Pericardium fibroblast (primary cell): ENCODE data around the gene DDX28. TPM values are rescaled to one million over a fixed set of nuclear protein-coding genes. Genes with fewer than 3 reads are reported as not detected.

Source experiments
- total RNA-seq: library from RNA; depleted of rRNA; stranded (reverse); fragments of >200 nt; gene quantifications from 2 replicates; pipeline ENCODE4 v1.2.3, GENCODE V29; 2015

DDX28 gene
- 3.3 and 6.6 TPM in 2 replicates for total RNA-seq

GRCh38 chr16:68022728-68023537 lies at the start of gene DDX28, which contains the start of gene DUS2:
DDX28 (minus strand) TSS chr16:68023232; CDS start chr16:68023202, 30 bp downstream.
DUS2 (plus strand) TSS chr16:68023284; CDS start chr16:68038024, 14,740 bp downstream.

GRCh38 chr16:68015681-68016080 lies 7.4 kb downstream of the DDX28 start, which contains the start of gene DPEP2NB:
DPEP2NB (minus strand) TSS chr16:68015911; CDS start chr16:68015770, 141 bp downstream.

GRCh38 chr16:67998779-67999688 lies 24.0 kb downstream of the DDX28 start, which contains the start of gene DPEP2:
DPEP2 (minus strand) TSS chr16:67999484; CDS start chr16:67993212, 6,272 bp downstream.

GRCh38 chr16:67979955-67980678 lies 42.9 kb downstream of the DDX28 start, which contains the start of gene DPEP3:
DPEP3 (minus strand) TSS chr16:67980499; CDS start chr16:67980380, 119 bp downstream.

Other genes starting within 250 kb of the DDX28 start
- 5.0 and 5.2 TPM in 2 replicates for gene RANBP10, start 216.7 kb downstream of the DDX28 start, total RNA-seq
- gene TSNAXIP1, start 216.3 kb downstream of the DDX28 start, total RNA-seq, result 0.26 and 0.58 TPM in 2 replicates
- 39.7 and 52.5 TPM in 2 replicates for gene THAP11, start 180.9 kb downstream of the DDX28 start, total RNA-seq
- gene NUTF2, start 176.3 kb downstream of the DDX28 start, total RNA-seq, result 193 and 272 TPM in 2 replicates
- gene CENPT, start 175.5 kb downstream of the DDX28 start, total RNA-seq, result 32.6 and 32.7 TPM in 2 replicates
- 37.6 TPM in 2 replicates for gene EDC4, start 150.2 kb downstream of the DDX28 start, total RNA-seq
- 0.47 and 0.77 TPM in 2 replicates for gene NRN1L, start 138.3 kb downstream of the DDX28 start, total RNA-seq
- 13.1 and 15.5 TPM in 2 replicates for gene PSKH1, start 130.0 kb downstream of the DDX28 start, total RNA-seq
- gene CTRL, start 91.4 kb downstream of the DDX28 start, total RNA-seq, result 0.34 TPM in 1 of 2 replicates, not detected in the other
- 28.0 and 38.6 TPM in 2 replicates for gene PSMB10, start 86.4 kb downstream of the DDX28 start, total RNA-seq
- 7.1 and 10.5 TPM in 2 replicates for gene LCAT, start 79.1 kb downstream of the DDX28 start, total RNA-seq
- gene SLC12A4, start 54.6 kb downstream of the DDX28 start, total RNA-seq, result 29.1 and 50.4 TPM in 2 replicates
- gene DPEP3, start 42.7 kb downstream of the DDX28 start, total RNA-seq, result not detected in 2 replicates
- not detected in 2 replicates for gene DPEP2, start 23.7 kb downstream of the DDX28 start, total RNA-seq
- not detected in 2 replicates for gene DPEP2NB, start 7.3 kb downstream of the DDX28 start, total RNA-seq
- 8.9 and 10.0 TPM in 2 replicates for gene DUS2, start 52 bp upstream of the DDX28 start, total RNA-seq
- 19.1 and 22.2 TPM in 2 replicates for gene NFATC3, start 62.1 kb upstream of the DDX28 start, total RNA-seq
- gene ESRP2, start 212.9 kb upstream of the DDX28 start, total RNA-seq, result not detected in 2 replicates
- 10.9 and 24.0 TPM in 2 replicates for gene PLA2G15, start 222.1 kb upstream of the DDX28 start, total RNA-seq
- 11.1 and 26.3 TPM in 2 replicates for gene SLC7A6, start 241.3 kb upstream of the DDX28 start, total RNA-seq